Dedifferentiated amniotic fluid mesenchymal stem cell (primary cell): ENCODE results near the gene TMEM176A.
"Not testable (repeated sequence)": the region's sequence is repeated elsewhere in the genome, so short reads cannot be mapped to it uniquely, and the experiment has no call there.

Experiments
- DNase-seq: peaks from one replicate; pipeline ENCODE4 v3.0.0-alpha.2; 2016; ENCODE audit errors: extremely low spot score

TMEM176A gene

DNA sequence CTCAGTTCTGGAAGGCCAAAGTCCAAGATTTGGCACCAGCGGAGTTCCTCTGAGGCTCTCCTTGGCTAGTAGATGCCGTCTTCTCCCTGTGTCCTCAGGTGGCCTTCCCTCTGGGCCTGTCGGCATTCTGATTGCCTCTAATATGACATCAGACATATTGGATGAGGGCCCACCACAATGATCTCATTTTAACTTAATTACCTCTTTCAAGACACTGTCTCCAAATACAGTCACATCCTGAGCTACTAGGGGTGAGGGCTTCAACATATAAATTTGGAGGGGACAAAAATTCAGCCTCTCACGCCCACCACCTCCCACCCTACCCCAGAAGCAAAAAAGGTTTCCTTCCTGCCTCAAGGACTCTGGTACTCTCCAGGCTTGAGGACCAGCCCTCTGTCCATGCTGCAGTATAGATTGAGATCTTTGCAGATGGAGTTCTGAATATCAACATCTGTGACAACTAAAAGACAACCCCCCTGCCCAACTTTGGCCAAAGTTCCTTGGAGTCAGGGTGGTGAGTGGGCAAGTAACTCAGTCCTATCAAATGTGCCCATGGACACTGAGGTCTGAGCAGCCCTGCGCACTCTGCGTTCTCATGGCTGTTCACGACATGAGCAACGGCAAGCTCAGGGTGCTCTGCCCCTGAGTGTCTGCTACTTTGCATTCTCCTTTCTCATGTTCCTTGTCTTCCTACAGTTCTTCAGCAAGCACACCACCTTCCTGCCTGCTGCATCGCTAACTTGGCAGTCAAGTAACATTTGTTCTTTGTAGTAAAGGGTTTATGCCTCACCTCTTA lies 11.9 kb upstream of the TMEM176A start:
- no peak for DNase-seq

DNA sequence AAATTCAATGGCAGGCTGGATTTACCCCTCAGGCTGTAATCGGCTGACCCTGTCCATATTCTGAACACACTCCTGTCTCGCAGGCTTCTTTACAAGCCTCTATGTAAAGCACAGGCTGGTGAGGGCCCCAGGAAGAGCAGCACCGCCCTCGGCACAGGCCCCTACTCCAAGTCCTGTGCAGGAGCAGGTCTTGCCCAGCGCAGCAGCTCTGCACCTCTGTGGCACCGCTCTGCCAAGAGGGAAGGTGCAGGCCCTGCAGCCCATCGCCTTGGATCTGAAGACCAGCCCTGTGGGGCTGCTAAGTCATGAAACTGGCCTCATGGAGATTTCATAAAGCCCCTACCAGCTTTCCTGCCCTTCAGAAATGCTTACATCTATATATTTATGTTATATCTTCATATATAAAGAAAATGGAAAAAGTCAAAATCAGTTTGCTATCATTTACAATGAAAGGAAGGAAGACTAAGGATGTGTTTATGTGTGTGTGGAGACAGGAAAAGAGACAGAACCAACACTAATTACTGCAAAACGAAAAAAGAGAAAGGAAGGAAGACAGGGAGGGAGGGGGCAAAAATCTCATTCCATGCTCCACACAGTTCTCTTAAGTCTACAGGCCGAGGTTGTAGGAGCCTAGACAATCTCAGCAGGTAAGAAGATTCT lies 10.0 kb upstream of the TMEM176A start:
- no peak for DNase-seq

DNA sequence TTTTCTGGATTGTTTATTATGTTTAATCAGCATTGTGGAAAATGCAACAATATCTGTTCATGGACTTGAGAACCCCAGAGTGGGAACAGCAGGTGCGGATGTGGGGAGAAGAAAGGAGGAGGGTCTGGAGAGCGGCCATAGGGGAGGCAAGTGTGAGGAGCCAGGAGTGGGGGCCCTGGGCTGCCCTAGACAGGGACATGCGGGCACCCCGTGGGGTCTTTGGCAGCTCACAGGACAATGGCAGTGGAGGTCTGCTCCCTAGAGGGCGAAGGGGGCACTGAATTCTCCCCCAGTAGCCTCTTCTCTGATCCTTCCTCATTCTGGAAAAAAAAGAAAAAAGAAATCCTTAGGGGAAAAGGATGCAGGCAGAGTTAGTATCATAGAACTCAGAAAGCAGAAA lies 9.3 kb upstream of the TMEM176A start:
- no peak for DNase-seq

DNA sequence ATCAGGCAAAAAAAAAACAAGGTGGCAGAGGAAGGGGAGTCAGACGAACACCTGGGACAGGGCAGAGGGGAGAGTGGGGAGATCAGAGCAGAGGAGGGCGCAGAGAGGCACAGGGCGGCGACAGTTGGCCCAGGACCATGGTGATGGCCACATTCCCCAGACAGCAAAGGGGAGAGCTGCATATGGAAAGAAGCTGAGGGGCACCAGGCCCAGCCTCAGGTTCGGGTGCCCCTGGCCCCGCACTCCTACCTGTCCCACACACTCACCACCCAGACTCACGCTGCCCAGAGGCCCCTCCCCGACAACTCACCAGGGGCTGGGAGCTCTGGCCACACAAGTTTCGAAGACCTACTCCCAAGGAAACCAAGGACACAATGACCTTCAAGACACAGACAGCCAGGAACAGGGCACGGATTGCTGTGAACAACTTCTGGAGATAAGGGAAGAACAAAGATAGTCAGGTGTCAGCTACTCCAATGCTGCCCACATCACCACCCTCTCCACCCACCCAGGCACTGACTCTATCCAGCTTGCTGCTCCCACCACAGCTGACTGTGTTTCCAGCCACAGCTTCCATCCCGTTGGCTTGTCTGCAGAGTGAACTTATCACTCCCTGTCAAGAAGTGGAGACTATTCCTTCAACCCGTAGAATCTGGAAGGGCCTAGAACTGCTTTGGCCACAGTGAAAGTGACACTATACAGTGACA lies 8.7 kb upstream of the TMEM176A start:
- DNase-seq = no peak

DNA sequence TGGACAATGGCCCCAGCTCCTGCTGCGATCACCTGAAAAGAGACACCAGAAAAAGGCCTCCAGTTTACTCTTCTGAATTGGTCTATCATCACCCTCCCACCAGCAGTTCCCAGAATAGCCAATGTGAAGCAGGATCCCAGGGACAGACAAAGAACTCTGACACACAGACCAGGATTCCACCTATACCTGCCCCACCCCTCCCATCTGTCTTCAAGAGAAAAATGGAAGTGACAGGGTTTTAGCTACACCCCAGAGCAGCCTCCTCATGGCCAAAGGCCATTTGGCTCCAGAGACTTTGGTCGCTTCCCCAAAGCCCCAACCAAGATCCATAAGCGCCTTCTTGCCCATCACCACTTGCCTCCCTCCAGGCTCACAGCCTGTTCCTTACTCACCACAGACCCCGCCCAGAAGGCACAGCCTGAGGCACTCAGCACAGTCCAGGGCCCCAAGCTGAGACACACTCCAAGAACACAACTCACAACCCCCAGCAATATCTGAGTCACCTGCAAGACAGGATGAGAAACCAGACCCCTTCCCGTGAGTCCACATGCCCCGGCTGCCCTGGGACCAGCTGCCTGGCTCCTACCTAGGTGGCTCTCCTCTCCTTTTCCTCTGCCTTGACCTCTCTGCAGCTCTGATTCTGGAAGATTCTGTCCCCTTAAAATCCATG lies 6.9 kb upstream of the TMEM176A start:
- DNase-seq = no peak

DNA sequence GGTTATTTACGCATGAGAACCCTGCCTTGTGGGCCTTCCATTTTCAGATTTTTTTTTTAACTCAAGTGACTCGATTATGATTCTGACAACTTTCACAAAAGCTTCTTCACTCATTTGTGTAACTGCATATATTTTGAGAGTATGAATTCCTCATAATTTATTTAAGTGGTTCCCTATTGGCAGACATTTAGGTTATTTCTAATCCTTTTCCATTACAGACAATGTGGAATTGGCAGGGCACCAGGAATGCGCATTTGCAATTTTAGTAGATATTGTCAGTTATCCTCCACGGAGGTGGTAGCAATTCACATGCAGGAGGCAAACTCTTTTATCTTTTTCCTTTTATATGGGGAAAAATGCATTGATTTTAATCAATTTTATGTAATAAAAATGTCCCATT lies 2.9 kb upstream of the TMEM176A start:
- DNase-seq = no peak

DNA sequence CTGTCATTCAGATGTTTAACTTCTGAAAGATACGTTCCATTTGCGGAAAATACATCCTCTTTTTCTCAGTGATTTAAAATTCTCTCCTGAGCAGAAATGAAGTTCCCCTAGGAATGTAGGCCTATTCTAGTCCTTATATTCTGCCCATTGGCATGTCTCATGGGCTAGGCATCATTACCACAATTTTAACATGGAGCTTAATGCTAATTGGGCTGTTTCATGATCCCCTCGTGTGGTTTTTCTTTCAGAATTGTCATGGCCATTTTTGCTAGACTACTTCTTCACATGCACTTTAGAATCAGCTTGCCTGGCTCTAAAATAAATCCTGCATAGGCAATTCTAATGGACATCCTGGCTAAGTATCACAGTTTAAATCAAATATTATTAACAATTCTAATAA lies 1.4 kb upstream of the TMEM176A start:
- no peak for DNase-seq

DNA sequence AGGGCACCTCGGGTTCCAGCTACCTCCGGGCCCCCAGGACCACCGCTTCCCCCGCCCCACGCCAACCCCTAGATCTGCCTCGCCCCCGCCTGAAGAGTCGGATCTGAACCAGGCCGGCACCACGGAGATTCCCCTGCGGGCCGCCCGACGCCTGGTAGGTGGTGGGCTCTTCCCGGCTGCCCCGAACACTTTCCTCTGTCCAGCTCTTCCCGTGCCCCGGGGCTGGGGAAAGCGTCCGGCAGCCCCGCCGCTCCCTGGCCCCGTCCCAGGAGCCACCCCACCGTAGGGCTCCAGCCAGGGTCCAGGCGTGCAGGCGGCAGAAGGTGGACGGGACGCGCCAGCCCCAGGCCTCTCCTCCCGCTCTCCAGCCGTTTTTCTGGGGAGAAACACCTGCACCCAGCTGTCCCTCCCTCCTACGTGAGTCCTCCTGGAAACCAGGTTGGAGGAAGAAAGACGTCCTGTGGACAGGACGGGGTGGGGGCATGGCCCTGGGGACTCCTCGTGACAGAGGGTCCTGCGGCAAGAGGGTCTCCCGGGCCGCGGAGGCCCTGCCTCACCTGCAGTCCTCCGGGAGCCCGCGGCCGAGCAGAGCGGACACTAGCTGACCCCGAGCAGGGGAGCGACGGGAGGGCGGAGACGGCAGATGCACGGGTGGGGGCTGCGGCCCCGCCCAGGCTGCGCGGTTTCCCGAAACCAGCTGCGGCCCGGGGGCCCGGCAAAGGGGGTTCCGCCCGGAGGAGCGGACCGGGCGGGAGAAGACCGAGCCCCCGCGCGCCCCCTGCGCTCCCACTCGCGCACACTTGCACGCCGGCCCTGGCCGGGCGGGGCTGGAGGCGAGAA lies 608 bp upstream of the TMEM176A start, which contains the start of gene TMEM176B:
TMEM176B (minus strand) TSS at position 624 of the 840 bp plus-strand sequence. CDS start 3,795 bp downstream, outside the sequence.
- no peak for DNase-seq

DNA sequence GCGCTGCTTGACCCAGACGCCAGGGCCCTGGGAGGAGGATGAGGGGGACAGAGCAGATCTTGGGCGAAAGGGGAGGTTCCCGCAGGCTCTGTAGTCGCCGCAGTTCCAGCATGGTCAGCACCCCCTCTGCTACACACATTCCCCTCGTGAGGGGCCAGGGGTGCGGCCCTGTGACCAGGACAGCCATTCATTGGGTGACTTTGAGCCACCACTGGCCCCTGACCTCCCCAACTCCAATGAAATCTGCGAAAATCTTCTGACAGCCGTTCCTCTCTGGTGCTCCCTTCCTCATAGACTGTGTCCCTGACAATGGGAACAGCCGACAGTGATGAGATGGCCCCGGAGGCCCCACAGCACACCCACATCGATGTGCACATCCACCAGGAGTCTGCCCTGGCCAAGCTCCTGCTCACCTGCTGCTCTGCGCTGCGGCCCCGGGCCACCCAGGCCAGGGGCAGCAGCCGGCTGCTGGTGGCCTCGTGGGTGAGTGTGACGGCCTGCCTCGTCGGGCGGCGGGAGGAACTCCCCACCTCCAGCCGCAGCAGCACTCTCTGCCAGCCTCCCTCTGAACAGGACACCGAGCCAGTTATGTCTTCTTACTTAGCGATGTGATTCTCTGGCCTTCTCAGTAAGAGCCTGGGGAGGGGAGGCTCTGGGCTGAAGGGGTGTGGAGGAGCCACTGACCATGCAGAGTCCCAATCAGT lies 825 bp downstream of the TMEM176A start:
- no peak for DNase-seq

DNA sequence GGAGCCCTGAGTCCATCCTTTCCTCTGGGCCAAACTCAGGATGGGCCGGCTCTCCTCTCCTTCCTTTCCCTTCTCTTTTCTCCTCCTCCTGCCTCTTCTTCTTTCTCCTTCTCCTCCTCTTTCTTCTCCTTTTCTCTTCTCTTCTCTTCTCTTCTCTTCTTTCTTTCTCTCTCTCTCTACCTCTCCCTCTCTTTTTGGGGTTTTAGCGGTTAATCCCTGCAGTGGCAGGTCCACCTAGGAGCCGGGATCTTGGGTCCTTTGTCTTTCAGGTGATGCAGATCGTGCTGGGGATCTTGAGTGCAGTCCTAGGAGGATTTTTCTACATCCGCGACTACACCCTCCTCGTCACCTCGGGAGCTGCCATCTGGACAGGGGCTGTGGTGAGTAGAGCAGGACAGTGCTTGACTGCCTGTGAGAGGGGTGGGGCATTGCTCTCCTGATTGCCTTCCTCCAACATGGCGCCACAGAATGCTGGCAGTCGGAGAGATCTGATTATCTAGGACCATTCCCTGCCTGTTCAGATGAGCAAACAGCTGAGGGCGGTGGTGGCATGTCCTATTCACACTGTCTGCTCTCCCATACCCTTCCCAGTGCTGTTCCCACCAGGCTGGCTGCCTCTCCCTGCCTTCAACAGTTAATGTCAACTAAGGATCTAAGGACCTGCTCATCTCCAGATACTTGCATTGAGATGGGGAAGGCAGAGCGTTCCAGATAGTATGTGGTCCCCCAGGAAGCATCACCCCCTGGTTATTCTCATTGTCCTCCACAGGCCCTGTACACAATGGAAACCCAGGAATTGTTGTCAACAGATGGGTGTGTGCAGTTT lies 1.6 kb downstream of the TMEM176A start:
- DNase-seq = no peak

DNA sequence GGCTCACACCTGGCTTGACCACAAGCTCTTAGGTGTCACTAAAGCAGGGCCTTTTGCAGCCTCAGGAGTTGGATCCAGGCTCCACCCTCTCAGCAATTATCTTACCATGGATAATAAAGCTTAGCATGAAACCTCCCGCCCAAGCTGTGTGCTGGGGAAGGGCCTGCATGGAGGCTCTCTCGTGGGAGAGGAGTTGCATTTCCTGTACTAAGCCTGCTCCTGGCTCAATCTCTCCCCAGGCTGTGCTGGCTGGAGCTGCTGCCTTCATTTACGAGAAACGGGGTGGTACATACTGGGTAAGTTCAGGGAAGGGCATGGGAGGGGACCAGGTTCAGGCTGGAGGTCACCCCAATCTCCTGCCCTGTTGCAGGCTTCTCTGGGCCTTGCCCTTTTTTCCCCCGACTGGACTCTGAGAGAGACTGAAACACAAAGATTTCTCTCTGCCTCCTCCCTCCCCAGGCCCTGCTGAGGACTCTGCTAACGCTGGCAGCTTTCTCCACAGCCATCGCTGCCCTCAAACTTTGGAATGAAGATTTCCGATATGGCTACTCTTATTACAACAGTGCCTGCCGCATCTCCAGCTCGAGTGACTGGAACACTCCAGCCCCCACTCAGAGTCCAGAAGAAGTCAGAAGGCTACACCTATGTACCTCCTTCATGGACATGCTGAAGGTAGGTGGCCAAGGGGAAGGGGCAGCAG lies 2.7 kb downstream of the TMEM176A start:
- DNase-seq = no peak

DNA sequence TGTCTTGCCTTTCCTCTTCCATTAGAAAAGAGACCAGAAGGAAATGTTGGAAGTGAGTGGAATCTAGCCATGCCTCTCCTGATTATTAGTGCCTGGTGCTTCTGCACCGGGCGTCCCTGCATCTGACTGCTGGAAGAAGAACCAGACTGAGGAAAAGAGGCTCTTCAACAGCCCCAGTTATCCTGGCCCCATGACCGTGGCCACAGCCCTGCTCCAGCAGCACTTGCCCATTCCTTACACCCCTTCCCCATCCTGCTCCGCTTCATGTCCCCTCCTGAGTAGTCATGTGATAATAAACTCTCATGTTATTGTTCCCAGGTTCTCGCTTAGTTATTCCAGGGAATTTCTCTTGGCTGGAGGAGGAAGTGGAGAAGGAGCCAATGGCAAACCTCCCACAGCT lies 4.2 kb downstream of the TMEM176A start:
- DNase-seq = no peak

DNA sequence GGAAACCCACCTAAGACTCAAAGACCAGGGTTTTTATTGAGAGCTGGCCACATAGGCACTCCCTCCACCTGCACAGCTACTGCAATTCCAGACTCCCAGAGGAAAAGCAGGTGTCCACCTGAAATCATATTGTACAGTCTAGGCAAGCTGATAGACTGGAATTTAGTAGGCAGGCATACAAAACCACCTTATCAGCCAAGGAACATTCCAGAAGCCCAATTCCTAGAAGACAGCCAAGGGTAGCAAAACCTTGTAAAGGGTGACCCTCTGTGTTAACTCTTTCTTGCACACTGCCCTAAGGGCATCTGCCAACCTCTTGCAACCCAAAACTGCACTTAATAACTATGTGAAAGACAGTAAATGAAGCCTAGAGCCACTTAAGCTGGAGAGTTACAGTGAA lies 5.3 kb downstream of the TMEM176A start:
- no peak for DNase-seq

DNA sequence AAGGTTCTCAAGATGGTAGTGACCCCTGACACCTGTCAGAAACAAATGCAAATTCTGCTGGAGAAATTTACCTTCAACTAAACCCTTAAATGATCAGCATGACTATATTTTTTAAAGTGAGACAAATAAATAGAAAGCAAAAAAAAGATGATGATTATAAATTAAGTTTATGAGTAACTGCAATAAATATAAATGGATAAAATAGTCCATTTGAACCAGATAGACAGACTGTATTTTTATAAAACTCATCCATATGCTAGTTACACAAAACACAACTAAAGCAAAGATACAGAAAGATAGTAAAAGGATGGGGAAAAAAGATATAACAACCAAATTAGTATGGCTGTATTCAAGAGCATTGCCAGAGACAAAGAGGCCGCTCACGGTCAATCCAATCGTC lies 5.9 kb downstream of the TMEM176A start:
- DNase-seq = no peak

DNA sequence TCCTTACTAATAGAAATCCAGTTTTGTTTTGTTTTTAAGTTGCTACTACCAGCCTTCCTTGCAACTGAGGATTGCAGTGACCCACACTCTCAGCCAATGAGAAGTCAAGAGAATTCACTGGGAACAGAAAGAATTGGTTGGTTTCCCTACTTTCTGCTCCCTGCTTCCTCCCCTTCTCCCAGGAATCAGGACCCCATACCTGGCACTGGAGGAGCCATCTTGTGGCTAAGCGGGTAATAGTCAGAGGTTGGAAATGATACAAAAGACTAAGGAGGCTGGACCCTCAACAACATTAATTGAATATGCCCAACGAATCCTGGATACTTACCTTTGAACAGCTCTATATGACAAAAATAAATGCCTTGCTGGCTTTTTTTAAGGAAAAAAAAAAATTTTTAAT lies 6.3 kb downstream of the TMEM176A start:
- DNase-seq = no peak

DNA sequence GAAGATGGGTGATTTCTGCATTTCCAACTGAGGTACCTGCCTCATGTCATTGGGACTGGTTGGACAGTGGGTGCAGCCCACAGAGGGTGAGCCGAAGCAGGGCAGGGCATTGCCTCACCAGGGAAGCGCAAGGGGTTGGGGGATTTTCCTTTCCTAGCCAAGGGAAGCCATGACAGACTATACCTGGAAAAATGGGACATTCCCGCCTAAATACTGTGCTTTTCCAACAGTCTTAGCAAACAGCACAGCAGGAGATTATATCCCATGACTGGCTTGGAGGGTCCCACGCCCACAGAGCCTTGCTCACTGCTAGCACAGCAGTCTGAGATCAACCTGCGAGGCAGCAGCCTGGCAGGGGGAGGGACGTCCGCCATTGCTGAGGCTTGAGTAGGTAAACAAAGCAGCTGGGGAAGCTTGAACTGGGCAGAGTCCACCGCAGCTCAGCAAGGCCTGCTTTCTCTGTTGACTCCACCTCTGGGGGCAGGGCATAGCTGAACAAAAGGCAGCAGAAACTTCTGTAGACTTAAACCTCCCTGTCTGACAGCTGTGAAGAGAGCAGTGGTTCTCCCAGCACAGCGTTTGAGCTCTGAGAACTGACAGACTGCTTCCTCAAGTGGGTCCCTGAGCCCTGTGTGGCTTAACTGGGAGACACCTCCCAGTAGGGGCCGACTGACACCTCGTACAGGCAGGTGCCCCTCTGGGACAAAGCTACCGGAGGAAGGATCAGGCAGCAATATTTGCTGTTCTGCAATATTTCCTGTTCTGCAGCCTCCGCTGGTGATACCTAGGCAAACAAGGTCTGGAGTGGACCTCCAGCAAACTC lies 7.3 kb downstream of the TMEM176A start:
- not testable (repeated sequence) for DNase-seq

DNA sequence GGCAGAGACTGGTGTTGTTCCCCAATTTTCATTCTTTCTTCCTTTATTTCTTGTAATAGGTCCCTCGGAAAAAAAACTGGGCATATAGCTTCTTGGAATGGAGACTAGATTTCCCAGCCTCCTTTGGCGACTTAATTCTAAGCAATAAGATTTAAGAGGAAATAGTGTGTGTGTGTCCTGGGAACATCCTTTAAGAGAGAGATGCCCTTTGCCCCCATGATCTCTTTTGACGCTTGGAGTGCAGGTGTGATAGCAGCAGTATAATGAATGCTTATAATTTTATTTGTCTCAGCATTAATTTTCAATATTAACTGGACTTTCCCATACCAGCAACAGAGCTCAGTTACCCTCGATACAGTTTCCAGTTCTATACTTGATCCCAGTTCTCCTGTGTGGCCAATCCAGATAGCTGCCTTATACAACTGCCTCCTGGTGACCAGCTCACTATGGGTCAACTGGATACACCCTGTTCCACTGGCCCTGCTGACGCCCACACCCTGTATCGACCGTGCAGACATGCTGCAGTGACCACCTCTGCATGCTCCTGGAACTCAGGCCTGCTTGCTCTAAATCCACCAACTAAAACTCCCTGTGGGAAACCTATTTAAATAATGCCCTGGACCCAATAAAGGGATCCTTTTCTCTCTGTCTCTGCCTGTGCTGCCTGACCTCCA lies 13.9 kb downstream of the TMEM176A start:
- DNase-seq = no peak

DNA sequence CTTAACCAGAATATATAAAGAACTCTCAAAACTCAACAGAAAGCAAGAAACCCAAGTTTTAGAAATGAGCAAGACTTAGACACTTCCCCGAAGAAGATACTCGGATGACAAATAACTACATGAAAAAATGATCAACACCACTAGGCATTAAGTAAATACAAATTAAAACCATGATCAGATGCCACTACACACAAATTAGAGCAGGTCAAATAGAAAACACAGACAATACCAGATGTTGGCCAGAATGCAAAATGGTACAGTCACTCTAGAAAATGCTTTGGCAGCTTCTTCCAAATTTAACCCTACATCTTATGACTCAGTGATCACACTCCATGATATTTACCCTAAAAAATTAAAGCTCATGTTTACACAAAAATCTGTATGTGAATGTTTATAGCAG lies 18.4 kb downstream of the TMEM176A start:
- DNase-seq = no peak
